Stimulated activated CD8-positive, alpha-beta memory T cell treated with anti-CD3 and anti-CD28 coated beads, Interleukin-4, amount 100 ng/mL, for 48 hours (primary cell): ENCODE data around the gene THAP8.
"Not testable (repeated sequence)": the region's sequence is repeated elsewhere in the genome, so short reads cannot be mapped to it uniquely, and the experiment has no call there.

ENCODE experiments used
- DNase-seq: peaks from one replicate; pipeline ENCODE4 v3.0.0-alpha.2; 2020

Gene THAP8

DNA sequence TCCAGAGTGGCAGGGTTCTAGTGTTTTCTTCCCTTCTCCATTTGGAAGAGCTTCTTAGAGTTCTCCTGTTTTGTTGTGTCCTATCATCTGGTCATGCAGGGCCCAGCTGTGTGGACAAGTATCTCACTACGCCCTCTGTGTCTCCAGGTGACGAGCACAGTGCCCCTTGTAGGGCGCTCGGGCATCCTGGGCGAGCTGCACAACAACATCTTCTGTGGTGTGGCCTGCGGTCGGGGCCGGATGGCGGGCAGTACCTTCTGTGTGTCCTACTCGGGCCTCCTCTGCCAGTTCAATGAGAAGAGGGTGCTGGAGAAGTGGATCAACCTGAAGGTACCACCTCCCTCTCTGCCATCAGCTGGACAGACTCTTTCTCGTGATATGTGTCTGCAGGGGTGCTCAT, 13.6 kb upstream of the THAP8 start:
- DNase-seq = no peak

DNA sequence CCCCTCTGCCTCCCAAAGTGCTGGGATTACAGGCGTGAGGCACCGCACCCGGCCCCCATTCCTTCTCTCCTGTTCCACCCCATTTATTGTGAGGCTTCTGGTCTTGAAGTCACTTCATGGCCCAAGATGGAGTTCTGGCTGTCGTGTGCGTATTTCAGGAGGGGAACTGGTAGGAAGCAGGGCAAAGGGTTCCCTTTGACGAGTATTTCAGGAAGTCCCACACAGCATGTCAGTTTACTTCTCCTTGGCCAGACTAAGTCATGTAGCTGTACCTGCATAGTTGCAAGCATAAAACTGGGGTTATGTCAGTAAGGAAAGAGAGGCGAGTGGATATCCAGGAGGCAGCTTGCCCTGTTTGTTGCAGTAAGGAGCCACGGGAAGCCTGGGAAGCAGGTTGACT, 10.7 kb upstream of the THAP8 start:
- DNase-seq = no peak

DNA sequence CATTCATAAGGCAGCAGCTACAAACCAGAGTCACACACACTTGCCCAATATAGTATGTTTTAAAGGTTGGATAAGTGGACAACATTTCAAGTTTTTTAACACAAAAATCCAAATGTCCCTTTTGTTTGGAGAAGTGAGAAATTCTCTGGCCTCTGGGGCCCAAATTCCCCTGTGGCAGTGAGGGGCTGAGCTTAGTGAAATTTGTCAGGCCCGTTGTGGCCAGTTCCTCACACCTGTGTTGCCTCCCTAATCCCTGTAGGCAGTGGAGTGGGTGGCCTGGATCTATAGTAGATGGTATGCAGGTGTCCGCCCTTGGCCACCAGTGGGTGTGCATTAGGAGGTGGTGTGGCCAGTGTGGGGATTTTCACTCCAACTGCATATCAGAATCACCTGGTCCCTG, 7.3 kb upstream of the THAP8 start:
- no peak for DNase-seq

DNA sequence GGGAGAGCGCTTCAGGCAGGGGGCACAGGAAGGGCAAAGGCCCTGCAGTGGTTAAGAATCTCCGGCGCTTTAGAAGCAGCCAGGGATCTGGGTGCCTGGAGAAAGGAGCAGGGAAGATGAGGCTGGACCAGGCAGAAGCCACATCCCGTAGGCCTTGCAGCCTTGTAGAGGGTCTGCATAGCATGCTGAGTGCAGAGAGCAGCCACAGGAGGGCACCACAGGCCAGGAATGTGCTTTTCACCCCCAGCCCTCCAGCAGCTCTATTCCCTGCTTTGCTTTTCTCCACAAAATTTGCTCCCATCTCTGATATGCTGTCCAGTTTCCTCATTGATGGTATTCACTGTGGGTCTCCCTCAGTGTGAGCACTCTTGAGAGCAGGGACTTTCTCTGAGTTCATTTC, 6.3 kb upstream of the THAP8 start:
- DNase-seq = peak; percentile 34

DNA sequence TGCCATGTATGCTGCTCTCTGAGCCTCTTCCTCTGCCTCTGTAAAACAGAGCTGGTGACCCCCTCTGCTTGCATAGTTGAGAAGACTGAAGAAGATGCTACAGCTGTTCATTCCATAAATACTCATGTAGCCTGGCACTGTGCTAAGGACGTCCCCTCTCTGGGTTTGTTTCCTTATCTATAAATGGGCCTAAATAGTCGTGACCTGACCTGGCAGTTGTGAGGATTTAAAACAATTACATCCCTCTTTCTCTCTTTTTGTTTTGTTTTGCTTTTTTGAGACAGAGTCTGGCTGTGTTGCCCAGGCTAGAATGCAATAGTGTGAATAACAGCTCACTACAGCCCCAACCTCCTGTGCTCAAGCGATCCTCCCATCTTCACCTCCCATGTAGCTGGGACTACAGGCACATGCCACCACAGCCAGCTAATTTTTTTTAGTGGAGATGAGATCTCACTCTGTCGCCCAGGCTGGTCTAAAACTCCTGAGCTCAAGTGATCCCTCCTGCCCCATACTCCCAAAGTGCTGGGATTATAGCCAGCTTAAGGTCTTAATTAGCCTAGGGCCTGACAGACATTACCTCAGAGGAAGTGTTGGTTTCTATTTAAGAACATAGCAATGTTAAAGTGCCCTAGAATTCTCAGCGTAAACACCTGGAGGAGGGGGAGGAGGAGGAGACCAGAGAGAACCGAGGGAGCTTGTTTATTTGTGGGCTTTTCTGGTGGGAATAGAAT, 5.3 kb upstream of the THAP8 start:
- no peak for DNase-seq

DNA sequence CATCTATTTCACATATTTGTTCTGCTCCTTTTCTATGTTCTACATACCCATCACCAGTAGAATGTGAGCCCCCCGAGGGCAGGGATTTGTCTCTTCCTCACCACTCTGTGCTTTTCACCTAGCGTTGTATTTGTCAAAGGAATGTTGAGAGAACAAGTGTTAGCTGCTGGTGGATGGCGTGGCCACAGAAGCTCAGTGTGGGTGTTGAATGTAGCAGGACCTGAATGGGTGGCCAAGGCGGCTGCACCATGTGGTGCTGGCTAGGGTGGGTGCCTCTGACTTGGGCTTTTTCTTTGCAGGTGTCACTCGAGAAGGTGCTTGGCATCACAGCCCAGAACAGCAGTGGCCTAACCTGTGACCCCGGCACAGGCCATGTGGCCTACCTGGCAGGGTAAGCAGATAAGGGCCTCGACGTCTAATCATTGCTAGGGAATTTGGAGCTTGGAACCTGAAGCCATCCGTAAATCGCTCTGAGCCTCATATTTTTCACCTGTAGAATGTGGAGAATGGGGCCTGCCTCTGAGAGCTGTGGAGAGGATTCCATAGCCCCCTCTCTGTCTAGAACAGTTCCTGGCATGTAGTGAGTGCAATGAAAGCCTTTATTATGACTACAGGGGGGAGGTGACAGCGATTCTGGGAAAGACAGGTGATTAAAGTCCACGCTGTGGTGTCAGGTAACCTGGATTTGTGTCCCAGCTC, 4.5 kb upstream of the THAP8 start:
- DNase-seq = no peak

DNA sequence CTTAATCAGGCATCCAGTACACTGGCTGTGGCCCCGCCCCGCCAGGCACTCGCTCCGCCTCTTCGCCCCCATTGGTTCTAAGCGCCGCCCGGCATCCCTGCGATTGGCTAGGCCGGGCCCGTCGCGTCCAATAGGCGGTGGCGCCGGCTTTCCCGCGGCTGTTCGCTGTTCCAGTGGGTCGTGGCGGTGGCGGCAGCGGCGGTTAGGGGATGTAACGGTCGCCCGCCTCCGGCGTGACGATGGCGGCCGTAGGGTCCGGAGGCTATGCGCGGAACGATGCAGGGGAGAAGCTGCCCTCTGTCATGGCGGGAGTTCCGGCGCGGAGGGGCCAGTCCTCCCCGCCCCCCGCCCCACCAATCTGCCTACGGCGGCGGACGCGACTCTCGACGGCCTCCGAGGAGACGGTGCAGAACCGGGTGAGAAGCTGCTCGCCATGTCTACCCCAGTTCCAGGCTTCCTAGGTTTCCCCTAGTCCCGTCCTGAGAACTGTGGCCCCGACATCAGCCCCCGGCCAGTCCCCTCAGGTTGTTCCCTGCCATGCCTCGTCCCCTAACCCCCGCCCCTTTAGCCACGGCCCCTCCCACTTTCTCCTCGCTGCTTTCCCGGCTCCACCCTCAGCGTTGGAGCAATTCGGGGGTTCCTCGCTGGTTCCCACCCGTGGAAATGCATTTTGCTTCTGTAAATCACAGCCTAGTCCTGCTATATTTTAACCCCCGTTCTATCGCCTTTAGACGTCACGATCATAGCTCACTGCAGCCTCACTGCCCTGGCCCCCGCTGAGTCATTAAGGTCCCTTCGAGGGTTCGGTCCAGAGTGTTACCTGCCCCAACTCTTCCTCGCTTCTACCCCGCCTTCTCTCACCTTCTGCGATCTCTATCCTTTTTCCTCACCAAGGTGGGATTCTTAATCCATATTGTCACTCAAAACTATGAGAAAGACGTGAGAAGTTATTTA, 925 bp upstream of the THAP8 start, which contains the start of gene WDR62:
Gene WDR62 (plus strand): TSS at position 165 of the 954 bp plus-strand sequence. CDS start 75 bp downstream, at position 240.
- DNase-seq = peak; percentile 97

DNA sequence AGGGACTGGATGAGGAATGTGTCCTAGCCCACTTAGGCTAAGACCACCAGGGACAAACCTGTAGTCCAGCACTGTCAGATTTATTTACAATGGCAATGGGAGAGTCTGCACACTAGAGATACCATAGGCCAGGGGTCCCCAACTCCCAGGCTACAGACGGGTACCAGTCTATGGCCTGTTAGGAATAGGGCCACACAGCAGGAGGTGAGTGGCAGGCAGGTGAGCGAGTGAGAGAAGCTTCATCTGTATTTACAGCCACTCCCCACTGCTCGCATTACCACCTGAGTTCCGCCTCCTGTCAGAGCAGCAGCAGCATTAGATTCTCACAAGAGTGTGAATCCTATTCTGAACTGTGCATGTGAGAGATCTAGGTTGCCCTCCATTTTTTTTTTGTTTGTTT, 2.4 kb downstream of the THAP8 start:
- no peak for DNase-seq

DNA sequence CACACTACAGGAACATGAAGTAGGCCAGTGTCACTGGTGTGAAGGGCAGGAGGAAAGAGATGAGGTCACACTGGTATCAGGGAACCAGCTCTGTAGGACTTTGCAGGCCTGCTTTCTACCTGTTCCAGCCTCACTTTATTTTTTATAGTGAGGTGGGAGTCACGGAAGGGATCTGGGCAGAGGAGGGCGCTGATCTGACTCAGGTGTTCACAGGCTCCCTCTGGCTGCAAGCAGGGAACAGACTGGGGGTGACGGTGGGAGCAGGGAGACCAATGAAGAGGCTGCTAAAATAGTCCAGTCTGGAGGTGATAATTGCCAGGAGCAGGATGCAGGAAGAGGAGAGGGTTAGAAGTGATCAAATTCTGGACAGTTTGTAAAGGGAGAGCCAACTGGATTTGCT, 2.8 kb downstream of the THAP8 start:
- no peak for DNase-seq

DNA sequence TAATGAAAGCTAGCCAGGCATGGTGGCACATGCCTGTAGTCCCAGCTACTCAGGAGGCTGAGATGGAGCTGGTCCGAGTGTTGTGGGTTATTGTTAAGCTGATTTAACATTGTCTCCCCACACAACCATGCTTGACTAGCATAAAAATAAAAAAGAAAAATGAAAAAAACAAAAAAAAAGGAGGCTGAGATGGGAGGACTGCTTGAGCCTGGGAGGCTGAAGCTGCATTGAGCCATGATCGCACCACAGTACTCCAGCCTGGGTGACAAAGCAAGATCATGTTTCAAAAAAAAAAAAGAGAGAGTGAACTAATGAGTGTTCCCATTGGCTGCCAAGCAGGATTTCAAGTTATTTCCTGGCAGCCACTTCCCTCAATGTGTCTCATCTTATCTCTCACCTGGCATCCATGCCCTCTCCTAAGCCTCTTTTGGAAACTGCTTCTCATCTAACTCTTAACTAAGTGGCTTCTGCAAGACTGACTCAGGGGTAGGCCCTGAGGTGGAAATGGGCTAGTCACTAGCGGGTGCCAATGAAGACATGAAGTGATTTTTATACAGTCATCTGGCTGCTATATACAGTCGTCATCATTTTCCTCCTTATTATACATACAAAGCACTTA, 4.9 kb downstream of the THAP8 start:
- DNase-seq = no peak

DNA sequence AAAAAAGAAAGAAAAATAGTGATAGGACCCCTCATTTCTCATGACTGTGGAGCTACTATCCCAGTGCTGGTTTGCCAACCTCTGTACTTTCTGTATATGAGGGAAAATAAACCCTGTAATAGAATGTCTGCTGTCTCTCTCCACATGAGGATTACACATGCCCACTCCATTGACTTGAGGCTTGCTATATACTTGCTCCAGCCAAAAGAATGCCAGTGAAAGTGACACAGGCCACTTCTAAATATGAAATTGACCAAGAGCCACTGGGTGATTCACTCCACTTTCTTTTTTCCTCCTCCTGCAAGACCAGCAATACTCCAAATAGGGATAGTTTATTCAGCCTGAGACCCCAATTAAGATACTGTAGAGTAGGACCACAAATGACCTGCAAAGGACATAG, 6.2 kb downstream of the THAP8 start:
- no peak for DNase-seq

DNA sequence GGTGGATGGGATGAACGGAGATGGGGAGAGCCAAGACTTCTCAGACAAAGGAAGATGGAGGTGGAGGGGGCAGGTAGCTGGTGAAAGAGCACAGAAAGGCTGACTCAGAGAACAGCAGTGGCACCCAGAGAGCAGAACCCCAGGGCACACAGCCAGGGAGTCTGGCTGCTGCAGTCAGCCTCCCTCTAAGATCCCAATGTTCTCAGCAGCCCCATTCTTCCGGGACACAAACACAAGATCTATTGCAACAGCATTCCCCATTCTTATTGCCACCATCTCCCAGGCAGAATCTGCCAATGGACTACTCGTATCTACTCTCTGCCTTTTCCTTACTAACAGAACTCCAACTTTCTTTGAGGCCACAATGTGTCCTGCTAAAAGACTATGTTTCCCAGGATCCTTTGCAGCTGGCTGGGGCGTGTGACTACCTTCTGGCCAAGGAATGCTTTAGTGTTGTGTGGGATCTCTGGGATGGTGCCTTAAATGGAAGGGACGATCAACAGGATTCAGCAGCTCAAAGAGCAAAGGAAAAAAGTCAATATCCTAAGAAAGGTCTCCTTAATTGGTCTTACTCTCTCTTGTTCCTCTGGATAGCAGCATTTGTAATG, 7.5 kb downstream of the THAP8 start:
- DNase-seq = no peak

DNA sequence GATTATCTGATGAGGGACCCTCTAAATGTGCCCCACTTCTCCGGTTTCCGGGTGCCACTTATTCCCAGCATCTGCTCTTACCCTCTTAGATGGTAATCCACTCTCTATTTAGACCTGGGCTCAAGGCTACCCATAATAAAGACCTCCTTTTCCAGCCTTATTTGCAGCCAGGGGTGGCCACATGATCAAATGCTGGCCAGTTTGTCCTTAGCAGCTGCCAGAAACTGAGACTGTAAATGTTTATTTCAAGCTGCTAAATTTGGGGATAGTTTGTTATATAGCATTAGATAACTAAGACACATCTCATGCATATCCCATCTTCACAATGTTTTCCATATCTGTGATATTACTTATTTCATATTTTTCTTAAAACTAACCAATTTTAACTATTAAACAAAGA, 10.1 kb downstream of the THAP8 start:
- DNase-seq = no peak

DNA sequence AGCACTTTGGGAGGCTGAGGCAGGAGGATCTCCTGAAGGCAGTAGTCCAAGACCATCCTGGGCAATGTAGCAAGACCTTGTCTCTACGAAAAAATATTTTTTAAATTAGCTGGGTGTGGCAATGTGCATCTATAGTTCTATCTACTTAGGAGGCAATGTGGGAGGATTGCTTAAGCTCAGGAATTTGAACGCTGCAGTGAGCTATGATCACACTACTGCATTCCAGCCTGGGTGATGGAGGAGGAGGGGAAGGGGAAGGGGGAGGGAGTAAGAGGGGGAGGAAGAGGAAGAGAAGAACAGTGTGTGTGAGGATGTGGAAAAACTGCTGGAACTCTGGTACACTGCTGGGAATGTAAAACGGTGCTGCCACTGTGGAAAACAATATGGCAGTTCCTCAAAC, 12.3 kb downstream of the THAP8 start:
- no peak for DNase-seq

DNA sequence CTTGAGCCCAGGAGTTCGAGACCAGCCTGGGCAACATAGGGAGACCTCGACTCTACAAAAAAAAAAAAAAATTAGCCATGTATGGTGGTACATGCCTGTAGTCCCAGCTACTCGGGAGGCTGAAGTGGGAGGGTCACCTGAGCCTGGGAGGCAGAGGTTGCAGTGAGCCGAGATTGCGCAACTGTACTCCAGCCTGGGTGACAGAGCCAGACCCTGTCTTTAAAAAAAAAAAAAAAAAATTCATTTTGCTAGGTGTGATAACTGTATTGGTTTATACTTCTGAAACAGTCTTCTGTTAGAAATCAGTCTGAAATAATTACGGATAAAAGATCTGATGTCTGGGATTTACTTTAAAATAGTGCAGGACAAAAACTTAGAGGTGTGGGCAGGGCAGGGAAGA, 13.0 kb downstream of the THAP8 start:
- DNase-seq = not testable (repeated sequence)

DNA sequence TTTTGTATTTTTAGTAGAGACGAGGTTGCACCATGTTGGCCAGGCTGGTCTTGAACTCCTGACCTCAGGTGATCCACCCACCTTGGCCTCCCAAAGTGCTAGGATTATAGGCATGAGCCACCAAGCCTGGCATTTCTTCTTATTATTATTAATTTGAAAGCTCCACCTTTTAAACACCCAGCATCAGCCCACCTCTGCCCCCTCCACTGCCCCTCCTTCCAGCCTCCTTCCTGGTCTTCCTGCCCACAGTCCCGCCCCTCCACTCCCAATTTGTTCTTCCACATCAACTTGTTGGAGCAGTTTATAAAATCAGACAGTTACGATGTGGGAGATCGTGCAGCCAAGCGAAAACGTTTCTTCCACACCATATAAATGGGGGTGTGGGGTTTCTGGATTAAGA, 13.6 kb downstream of the THAP8 start:
- DNase-seq = no peak

DNA sequence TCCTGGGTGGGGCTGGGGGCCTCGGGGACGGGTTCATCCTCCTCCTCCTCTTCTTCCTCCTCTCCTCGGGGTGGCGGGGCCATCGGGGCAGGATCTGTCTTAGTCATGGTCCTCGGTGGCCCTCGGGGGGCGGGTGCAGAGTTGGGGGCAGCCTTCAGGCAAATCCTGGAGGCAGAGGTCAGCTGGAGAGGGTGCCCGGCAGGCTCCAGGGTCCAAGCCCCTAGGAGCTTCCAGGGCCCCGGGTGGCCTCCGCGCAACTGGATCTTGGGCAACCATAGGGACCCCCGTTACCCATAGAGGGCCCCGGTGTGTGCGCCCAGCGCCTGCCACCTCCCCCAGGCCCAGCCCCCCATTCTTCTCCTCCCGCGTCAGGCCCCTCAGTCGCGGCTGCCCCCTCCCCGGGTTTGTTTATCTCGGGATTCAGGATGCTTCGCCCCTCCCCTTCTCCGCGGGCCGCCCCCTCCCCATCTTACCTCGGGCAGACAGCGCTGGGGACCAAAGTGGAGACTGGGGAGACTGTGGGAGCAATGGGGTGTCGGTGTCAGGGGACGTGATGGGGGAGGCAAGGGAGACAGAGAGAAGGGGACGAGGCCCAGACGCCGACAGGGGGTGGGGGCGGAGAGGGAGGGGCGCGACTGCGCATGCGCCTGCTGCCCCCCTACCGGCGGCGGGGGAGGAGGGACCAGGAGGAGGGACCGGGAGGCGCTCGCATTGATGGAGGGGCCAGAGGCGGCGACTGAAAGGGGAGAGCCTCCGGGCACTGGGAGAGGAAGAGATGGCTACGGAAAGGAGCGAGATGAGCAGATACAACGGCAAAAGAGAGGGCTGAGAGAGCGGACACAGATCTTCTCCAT, 21.6 kb downstream of the THAP8 start, which contains the start of gene CLIP3:
Gene CLIP3 (minus strand): TSS at position 623 of the 854 bp plus-strand sequence. CDS start 516 bp downstream, at position 107.
- DNase-seq = peak; percentile 74

DNA sequence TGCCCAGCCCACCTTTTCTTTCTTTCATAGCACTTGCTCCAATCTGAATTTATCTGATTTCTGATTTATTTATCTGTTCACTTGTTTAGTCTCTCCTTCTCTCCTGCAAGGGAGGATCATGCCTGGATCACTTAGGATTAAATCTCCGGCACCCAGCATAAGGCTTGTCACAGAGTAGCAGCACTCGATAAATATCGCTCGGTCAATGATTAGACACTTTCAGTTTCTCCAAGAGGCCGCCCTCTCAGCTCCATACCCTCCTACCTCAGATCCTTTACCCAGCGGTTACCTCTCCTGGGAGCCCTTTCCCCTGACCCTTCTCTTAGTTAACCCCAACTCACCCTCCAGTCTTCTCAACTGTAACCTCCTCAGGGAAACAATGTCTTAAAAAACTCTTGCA, 22.8 kb downstream of the THAP8 start:
- DNase-seq = no peak

DNA sequence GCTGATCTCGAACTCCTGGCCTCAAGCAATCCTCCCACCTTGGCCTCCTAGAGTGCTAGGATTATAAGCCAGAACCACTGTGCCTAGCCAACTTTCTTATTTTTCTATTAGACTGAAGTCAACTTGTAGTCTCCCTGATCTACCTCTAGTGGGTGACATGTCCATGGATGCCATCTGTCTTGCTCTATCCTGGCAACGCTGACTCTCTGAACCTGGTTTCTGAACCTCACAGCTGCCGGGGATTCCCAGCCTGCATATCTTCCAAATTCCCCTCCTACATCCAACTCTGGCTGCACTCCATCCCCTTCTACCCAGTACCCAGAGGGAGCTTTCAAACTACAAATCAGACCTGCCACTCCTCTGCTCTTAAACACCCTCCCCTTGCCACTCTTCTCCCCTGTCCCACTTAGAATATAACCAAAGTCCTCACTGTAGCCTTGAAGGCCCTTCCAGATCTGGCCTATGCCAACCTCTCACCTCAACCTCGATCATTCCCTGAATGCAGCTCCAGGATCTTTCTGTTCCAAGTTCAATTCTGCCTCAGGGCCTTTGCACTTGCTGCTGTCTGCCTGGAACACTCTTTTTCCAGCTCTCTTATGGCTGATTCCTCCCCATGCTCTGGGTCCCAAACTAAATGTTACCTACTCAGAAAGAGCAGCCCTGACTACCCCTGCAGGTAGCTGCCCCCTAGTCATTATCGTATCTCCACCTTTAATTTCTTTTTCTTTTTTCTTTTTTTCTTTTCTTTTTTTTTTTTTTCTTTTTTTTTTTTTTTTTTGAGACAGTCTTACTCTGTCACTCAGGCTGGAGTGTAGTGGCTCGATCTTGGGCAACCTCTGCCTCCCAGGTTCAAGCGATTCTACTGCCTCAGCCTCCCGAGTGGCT, 23.6 kb downstream of the THAP8 start:
- DNase-seq = no peak

DNA sequence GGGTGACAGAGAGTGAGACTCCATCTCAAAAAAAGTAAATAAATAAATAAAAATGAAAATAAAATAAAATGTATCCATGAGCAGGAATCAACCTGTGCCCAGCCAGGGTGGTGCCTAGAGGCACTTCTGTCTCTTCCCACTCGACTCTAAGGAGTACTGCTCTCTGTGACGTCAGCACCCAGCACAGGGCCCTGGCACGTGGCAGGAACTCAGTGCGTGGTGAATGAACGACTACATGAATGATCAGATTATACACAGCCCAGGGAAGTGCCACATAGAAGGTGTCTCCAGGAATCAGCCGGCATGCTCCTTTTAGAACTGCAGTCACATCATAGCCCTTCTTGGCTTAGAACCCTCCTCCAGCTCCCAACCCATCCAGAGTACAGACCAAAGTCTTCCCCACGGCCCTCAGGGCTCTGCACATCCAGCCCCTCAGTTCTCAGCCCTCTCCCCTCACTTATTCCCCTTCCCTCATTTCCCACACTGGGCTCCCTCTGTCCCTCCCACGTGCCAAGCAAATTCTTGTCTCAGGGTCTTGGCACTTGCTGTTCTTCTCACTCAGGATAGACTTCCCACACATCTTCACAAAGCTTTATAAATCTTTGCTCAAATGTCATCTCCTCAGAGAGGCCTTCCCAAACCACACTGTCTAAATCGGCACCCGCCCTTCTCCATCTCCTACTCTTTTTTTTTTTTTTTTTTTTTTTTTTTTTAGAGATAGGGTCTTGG, 25.6 kb downstream of the THAP8 start:
- DNase-seq = no peak
